ENCODE results near the gene TADA2B. TPM values are rescaled to one million over a fixed set of nuclear protein-coding genes. Genes with fewer than 3 reads are reported as not detected.

TADA2B gene
- polyA plus RNA-seq, 2 of the 4 experiments (the other 2 are of a cell fraction): 6.7 to 10.8 TPM

DNA sequence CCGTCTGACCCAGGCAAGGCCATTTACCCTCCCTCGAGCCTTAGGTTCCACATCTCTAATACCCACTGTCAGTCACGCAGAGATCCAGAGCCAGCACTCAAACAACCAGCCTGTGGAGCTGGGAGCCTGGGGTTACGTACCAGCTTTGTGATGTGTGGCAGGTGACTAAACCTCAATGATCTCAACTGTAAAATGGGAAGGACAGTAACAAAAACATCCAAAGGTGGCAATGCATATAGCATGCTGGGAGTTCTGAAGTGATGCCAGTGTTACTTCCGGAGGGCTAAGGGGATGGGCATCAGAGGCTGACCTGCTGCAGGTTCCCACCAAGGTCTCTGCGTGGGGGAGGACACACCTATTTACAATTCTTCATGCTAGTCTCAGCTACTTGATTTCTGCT, 18.6 kb downstream of the TADA2B start:
- 99% methylated on average over 6 of the region's 6 CpGs for WGBS (ENCODE audit: missing lambda C conversion rate)
- no peaks in the 10 kb centered on the region for H3K9me3 ChIP-seq
- CTCF ChIA-PET: interaction anchor here (0.7 to 2.0 kb wide), 3 partner anchors 9 to 19 kb away, joined by 4 to 7 read pairs (median 5); partner anchors contain the start of gene TADA2B
- H3K4me1 ChIP-seq: peaks cover 10% of the 10 kb centered on the region; the same call in 2 of the 3 replicates
- no peak overlapping the region for H3K4me2 ChIP-seq
- POLR2A ChIA-PET: no interaction called here
- no peak overlapping the region for H3K4me3 ChIP-seq
- ATAC-seq (no peak), FAIRE-seq (no peak), DNase-seq (ENCODE audit: low read depth in 1 of 2, low spot score in 1 of 2) (no peak)
- H3K27ac ChIP-seq: no peak overlapping the region
- TF ChIP-seq, protein P1, sequence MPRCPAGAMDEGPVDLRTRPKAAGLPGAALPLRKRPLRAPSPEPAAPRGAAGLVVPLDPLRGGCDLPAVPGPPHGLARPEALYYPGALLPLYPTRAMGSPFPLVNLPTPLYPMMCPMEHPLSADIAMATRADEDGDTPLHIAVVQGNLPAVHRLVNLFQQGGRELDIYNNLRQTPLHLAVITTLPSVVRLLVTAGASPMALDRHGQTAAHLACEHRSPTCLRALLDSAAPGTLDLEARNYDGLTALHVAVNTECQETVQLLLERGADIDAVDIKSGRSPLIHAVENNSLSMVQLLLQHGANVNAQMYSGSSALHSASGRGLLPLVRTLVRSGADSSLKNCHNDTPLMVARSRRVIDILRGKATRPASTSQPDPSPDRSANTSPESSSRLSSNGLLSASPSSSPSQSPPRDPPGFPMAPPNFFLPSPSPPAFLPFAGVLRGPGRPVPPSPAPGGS (IDR thresholded peaks at IDR 0.05): no peak
- no peak for TF ChIP-seq TFCP2L1 (CRISPR knock-in tag; IDR thresholded peaks at IDR 0.05)

- Histone ChIP-seq H3K9me3 (no peaks in the 10 kb centered on the region), H3K27ac (no peak overlapping the region), H3K4me1 (peaks cover 10% of the 10 kb centered on the region; the same call in 2 of the 3 replicates), H3K4me2 (no peak overlapping the region), H3K4me3 (no peak overlapping the region)
- DNase-seq (ENCODE audit: low read depth in 1 of 2, low spot score in 1 of 2) (no peak), FAIRE-seq (no peak), ATAC-seq (no peak)
- 74% methylated on average over 4 of the region's 4 CpGs for WGBS (ENCODE audit: missing lambda C conversion rate)
- ChIA-PET POLR2A (no interaction called here), CTCF (interaction anchor here (0.9 to 2.0 kb wide), 4 partner anchors 8 to 45 kb away, joined by 3 to 7 read pairs (median 4); partner anchors contain the start of gene TADA2B)
- no peak for TF ChIP-seq ZFP36 (IDR thresholded peaks at IDR 0.05; ENCODE audit: borderline replicate concordance, partially characterized antibody)
- TF ChIP-seq POLR2AphosphoS2 (conservative IDR thresholded peaks at IDR 0.05; ENCODE audit: low read length): no peak
- no peak for TF ChIP-seq ZC3H11A (IDR thresholded peaks at IDR 0.05)
- no peak for TF ChIP-seq EP300 (IDR thresholded peaks at IDR 0.05)
- no peak for TF ChIP-seq NPAS2 (CRISPR knock-in tag; IDR thresholded peaks at IDR 0.05; ENCODE audit: borderline replicate concordance)
- TF ChIP-seq HOXA7 (CRISPR knock-in tag; IDR thresholded peaks at IDR 0.05): no peak
- TF ChIP-seq SREBF2 (IDR thresholded peaks at IDR 0.05): no peak
- no peak for TF ChIP-seq GATA3 (IDR thresholded peaks at IDR 0.05; ENCODE audit: borderline replicate concordance)
- TF ChIP-seq PHF8 (IDR thresholded peaks at IDR 0.05; ENCODE audit: borderline replicate concordance, low read depth): no peak
- no peak for TF ChIP-seq KDM5A (IDR thresholded peaks at IDR 0.05)
- TF ChIP-seq CHD2 (IDR thresholded peaks at IDR 0.05; ENCODE audit: low read length, partially characterized antibody): no peak
- no peak for TF ChIP-seq CBX8 (IDR thresholded peaks at IDR 0.05)
- TF ChIP-seq JUN (IDR thresholded peaks at IDR 0.05): no peak
- TF ChIP-seq REST (IDR thresholded peaks at IDR 0.05): no peak
- no peak for TF ChIP-seq TP53 (CRISPR knock-in tag; IDR thresholded peaks at IDR 0.05)
Measured at GRCh38 chr4:7062816-7063215, 19.6 kb downstream of the TADA2B start.

- ATAC-seq: no peak
- Histone ChIP-seq H3K27ac (no peak overlapping the region), H3K9me3 (no peaks in the 10 kb centered on the region), H3K4me3 (no peak overlapping the region), H3K4me1 (peaks cover 10% of the 10 kb centered on the region; the same call in 2 of the 3 replicates), H3K4me2 (no peak overlapping the region)
- CTCF ChIA-PET: interaction anchor here (0.9 to 2.0 kb wide), 4 partner anchors 9 to 46 kb away, joined by 3 to 7 read pairs (median 4); partner anchors contain the start of gene TADA2B
- TF ChIP-seq MAZ (IDR thresholded peaks at IDR 0.05; ENCODE audit: borderline replicate concordance, low read depth, low read length): no peak
- no peak for TF ChIP-seq POLR2AphosphoS2 (conservative IDR thresholded peaks at IDR 0.05; ENCODE audit: low read length)
- TF ChIP-seq HOXB5 (CRISPR knock-in tag; IDR thresholded peaks at IDR 0.05): no peak
- TF ChIP-seq, protein P1 (IDR thresholded peaks at IDR 0.05): no peak
- 83% methylated on average over 4 of the region's 4 CpGs for WGBS (ENCODE audit: missing lambda C conversion rate)
- POLR2A ChIA-PET: no interaction called here
- no peak for DNase-seq (ENCODE audit: low read depth in 1 of 2, low spot score in 1 of 2)
- FAIRE-seq: no peak
Measured at GRCh38 chr4:7063362-7063761, 20.2 kb downstream of the TADA2B start.

All from A549 (cell line).